Inferior parietal cortex (tissue), 1 donor: Measurements from ENCODE around the gene KLK2.

Source experiments
- DNase-seq: peaks from one replicate; pipeline ENCODE4 v3.0.0-alpha.2; 2016; ENCODE audit errors: extremely low spot score

The KLK2 gene

GRCh38 chr19:50922317-50922853 lies 49.1 kb downstream of the KLK2 start:
- DNase-seq: peak; percentile 90

- peak; percentile 31 for DNase-seq
These were observed 51.3 kb downstream of the KLK2 start for GRCh38 chr19:50924586-50924985.

GRCh38 chr19:50925734-50926133 lies 52.5 kb downstream of the KLK2 start:
- DNase-seq: no peak

GRCh38 chr19:50926144-50926543 lies 52.9 kb downstream of the KLK2 start:
- no peak for DNase-seq

GRCh38 chr19:50928831-50929230 lies 55.6 kb downstream of the KLK2 start:
- DNase-seq: no peak
